Erythroblast (primary cell): ENCODE results near the gene BLNK.

Experiments
- GATA1 ChIP-seq: IDR thresholded peaks from 2 replicates; pipeline ENCODE4 v1.6.1; 2011; ENCODE audit warnings: low read depth, mild to moderate bottlenecking, control low read depth, low read length, moderate library complexity
- POLR2A ChIP-seq: IDR thresholded peaks from 2 replicates; pipeline ENCODE4 v1.6.1; 2011; ENCODE audit warnings: mild to moderate bottlenecking, low read length

- TF ChIP-seq POLR2A, result no peak
- TF ChIP-seq GATA1, result no peak
Observed at GRCh38 chr10:96212911-96213310, 58.5 kb downstream of the BLNK start.
